NCI-H2107 (cell line): Measurements from ENCODE around the gene CHIT1.

ENCODE experiments used
- DNase-seq: peaks from one replicate; lab custom pipeline; 2025; lab: John Stamatoyannopoulos, UW

Gene CHIT1

DNA sequence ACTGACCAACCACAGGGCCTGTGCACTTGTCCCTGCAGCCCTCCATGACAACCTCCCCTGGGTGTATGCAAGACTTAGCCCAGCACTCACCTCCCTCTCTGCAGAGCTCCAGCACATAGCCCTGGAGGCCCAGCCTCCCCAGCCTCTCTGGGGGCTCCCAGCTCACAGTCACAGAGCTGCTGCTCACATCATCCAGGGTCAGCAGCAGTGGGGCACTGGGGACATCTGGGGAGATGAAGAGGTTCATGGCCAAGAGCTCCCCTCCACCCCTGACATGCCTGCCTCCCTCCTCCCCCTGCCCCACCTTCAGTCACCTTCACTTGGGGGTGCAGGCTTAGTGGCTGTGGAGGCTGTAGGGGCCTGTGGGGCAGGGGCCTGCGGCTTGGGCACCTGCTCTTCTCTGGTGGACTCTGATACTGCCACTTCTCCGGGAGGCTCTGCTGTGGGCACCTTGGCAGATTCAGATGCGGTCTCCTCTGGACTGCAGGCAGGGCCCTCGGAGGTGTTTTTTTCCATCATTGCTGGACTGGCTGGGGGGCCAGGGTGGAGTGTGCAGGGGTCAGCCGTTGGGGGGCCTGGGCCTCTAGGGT lies 54.1 kb downstream of the CHIT1 start, which contains the start of gene MYBPH:
MYBPH (minus strand) TSS at position 590 of the 590 bp plus-strand sequence; CDS start at position 519, 71 bp downstream.
- no peak for DNase-seq

DNA sequence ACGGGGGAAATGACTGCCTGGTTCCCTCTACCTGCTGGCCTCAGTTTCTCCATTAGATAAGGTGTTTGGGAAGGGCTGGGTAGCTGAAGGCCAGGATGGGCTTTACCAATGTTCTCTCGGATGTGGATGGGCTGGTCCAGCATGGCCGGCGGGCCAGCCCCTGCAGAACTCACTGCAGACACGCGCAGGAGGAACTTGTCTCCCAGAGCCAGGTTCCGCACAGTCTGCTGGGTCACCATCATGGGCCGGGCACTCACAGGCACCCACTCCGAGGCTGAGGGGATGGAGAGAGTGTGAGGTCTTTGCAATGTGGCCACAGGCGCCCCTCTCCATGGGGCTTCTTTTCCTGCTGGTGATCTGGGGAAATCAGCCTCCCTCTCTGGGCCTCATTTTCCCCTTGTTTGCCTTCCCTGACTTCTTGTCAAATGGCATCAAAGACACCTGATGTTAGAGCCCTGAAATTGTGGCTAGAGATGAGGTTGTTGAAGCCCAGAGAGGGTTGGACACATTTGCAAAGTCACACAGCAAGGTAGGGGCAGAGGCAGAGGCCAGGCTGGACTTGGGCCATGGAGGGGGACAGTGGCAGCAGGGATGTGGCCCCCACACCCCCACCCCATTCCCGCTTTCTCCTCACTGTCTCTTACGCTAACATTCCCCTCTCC lies 55.0 kb downstream of the CHIT1 start:
- no peak for DNase-seq

DNA sequence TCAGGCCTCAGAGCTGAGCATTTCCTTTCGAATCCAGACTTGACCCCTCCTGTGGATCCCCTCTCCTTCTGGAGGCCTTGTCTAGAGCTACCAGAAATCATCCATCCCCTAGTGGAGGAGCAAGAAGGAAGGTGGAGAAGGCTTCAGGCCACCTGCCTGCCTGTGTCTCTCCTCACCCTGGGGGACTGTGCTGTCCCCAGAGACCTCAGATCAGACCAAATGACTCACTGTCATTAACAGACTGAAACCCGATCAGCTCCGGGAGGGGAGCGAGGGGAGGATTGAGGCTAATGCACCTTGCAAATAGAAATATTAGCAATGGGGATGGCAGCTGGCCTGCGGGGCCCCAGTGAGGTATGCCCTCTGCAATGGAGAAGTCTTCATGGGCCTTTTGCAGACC lies 55.9 kb downstream of the CHIT1 start:
- DNase-seq: peak; percentile 80

GRCh38 chr1:203173011-203173555 lies 56.4 kb downstream of the CHIT1 start:
- DNase-seq: no peak

DNA sequence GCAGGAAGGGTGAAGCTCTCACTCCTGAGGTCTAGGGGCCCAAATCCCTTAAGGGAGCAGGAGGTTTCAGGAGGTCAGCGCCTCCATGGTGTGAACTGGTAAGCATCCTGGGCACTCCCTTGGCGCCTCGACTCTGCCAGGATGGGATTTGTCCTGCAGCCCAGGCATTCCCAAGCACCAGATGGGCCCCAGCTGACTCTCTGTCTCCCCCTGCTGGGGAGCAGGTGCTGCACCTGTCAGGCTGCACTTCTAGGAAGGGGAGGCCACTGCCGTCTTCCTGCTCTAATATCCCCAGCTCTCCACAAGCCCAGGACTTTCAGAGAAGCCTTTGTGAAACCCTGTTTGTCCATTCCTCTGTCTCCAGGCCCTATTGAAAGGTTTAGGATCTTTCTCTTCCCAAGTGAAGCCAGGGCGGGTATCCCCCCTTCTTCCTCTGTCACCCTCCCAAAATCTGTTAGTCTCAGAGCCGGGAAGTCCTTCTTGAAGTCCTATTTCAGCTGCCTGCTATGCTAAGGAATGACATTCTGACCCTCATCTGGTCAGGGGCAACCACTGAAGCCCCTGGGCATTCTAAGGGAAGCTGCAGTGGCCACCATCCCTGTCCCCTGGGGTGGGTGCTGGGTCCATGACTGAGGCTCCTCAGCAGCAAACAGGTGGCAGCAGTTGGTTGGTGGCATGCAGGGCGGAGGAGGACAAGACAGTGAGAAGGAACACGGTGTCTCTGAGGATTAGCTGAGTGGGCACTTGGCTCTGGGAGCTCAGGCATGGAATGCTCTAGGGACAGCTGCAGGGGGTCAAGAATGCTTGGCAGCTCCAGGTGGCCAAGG lies 57.1 kb downstream of the CHIT1 start:
- DNase-seq: peak; percentile 51

DNA sequence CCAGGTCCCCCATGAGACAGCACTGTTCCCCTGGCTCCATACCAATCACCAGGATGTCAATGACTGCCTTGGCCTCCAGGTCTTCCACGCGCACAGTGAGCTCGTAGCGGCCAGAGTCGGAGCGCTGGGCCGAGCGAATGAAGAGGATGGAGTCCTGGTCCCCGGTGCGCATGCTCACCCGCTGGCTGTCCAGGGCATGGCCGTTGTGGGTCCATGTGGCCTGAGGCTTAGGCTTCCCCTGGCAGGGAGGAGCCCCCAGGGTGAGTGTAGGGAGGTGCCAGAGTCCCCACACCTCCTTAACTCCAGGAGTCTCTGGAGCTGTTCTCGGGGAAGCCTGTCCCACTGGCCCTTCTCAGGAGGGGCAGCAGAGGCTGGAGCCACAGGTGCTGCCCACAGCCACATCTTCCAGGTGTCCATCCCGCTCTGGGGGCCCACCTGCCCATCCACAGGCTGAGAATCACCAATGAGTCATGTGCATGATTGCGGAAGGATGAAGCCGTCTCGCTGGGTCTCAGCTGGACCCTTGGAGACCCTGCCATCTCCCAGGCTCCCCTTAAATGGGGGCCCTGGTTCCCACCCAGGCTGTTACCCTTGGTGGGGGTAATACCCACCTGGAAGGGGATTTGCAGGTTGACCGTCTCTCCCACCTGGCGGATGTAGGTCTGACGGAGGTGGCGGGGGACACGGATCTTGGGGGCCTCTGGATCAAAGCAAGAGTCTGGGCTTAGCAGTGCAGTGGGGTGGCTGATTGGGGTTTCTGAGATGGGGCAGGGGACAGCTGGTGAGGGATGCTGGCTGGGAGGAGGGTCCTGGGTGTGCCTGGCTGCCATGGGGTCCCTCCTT lies 57.9 kb downstream of the CHIT1 start:
- DNase-seq: no peak

DNA sequence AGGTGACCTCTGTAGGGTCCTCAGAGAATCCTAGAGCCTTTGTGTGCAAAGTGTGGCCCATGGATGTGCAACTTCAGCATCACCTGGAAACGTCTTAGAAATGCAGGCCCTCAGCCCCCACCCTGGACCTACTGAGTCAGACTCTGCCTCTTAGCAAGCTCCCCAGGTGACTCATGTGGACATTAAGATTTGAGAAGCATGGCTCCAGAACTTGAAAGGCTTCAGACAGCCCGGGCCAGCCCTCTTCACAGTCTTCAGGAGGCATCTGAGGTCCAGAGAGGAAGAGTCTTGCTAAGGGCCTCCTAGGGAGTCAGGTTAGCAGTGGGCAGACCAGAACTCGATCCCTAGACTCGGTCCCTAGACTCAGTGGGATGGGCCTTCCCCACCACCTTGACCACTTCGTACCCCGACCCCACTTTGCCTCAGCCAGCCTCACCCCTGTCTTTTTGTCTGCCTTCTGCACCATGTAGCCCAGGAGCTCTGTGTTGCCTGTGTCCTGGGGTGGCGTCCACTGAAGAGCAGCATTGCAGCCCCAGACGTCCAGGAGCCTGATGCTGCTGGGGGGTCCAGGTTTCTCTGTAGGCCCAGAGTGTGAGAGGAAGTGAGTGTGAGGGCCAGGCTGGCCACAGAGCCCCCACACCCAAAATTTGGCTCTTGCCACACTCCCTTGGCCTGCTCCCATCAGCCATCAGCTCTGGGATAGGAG lies 58.7 kb downstream of the CHIT1 start:
- no peak for DNase-seq

GRCh38 chr1:203169770-203170520 lies 59.5 kb downstream of the CHIT1 start:
- no peak for DNase-seq

- no peak for DNase-seq
Measured at GRCh38 chr1:203168991-203169390, 60.5 kb downstream of the CHIT1 start.

DNA sequence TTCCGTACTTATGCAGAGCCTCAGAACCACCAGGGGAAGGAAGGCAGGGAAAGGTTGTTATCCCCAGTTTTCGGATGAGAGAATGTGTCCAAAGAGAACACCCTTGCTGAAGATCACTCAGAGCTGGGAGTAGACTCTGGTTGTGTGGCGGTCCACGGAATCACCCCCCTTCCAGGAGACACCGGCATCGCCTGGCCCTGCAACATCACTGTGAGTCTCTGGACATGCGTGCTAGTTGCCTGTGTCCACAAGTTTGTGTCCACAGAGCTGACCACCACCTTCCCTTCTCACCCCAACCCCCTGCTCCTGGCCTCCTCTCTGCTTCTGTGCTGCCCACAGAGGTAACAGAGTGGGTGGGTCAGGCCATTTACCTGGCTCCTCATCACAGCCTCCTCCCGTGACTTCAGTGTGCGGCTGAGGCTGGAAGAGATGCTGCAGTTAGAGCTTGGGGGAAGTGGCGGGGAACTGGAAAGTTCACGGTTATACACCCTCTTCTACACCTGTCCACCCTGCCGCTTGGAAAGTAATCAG lies 61.2 kb downstream of the CHIT1 start:
- DNase-seq: no peak

GRCh38 chr1:203167913-203168200 lies 61.6 kb downstream of the CHIT1 start:
- DNase-seq: no peak

GRCh38 chr1:203167026-203167912 lies 62.2 kb downstream of the CHIT1 start:
- DNase-seq: no peak

- no peak for DNase-seq
Measured at GRCh38 chr1:203166192-203166940, 63.1 kb downstream of the CHIT1 start.
